Endothelial cell of hepatic sinusoid (primary cell): Measurements from ENCODE around the gene SEBOX.

ENCODE experiments used
- in situ Hi-C: cut with HindIII; loops from 2 replicates; pipeline ENCODE4 v1.10.0; 2017; ENCODE audit warnings: low sequenced_read_pairs

SEBOX gene

GRCh38 chr17:28320215-28321061, 44.6 kb downstream of the SEBOX start:
- in situ Hi-C loops, result no loop called here

- in situ Hi-C loops, result loop anchor here (5.0 kb wide), 1 partner anchor 38 kb away; the partner anchor contains the start of gene POLDIP2
Measured at GRCh38 chr17:28319598-28319935, 45.4 kb downstream of the SEBOX start.

- in situ Hi-C loops, result loop anchor here (5.0 kb wide), 1 partner anchor 38 kb away; the partner anchor contains the start of gene POLDIP2
Measured at GRCh38 chr17:28318759-28319597, 46.0 kb downstream of the SEBOX start, which contains the start of gene TMEM97. TSS of gene TMEM97 (plus strand) at chr17:28319200. CDS start at chr17:28319240, 40 bp downstream.

- in situ Hi-C loops, result loop anchor here (5.0 kb wide), 1 partner anchor 39 kb away; the partner anchor contains the start of gene POLDIP2
Measured at GRCh38 chr17:28317966-28318758, 46.8 kb downstream of the SEBOX start.

GRCh38 chr17:28317099-28317965, 47.7 kb downstream of the SEBOX start:
- in situ Hi-C loops, result loop anchor here (5.0 kb wide), 1 partner anchor 40 kb away; the partner anchor contains the start of gene POLDIP2

GRCh38 chr17:28315846-28316705, 48.9 kb downstream of the SEBOX start:
- in situ Hi-C loops, result loop anchor here (5.0 kb wide), 1 partner anchor 41 kb away; the partner anchor contains the start of gene POLDIP2

GRCh38 chr17:28313841-28314240, 51.2 kb downstream of the SEBOX start:
- in situ Hi-C loops, result no loop called here
